Dermis microvascular lymphatic vessel endothelial cell (primary cell): Measurements from ENCODE around the gene TNFRSF6B. TPM values are rescaled to one million over a fixed set of nuclear protein-coding genes. Genes with fewer than 3 reads are reported as not detected.
A peak's percentile ranks its signal among the peaks of the same experiment; 100 is the strongest.
"Not testable (repeated sequence)": the region's sequence is repeated elsewhere in the genome, so short reads cannot be mapped to it uniquely, and the experiment has no call there.

Experiments used
- DNase-seq, 2 donors: peaks; one replicate each; pipeline versions ENCODE4 v3.0.0 to v3.0.0-alpha.2; 2010; ENCODE audit warnings: low read depth in 2 of 2
- total RNA-seq: library from RNA; depleted of rRNA; stranded (reverse); fragments of >200 nt; gene quantifications from 2 replicates; pipeline ENCODE4 v1.2.1, GENCODE V29; 2014

Gene TNFRSF6B
- 3.9 and 15.4 TPM in 2 replicates for total RNA-seq

DNA sequence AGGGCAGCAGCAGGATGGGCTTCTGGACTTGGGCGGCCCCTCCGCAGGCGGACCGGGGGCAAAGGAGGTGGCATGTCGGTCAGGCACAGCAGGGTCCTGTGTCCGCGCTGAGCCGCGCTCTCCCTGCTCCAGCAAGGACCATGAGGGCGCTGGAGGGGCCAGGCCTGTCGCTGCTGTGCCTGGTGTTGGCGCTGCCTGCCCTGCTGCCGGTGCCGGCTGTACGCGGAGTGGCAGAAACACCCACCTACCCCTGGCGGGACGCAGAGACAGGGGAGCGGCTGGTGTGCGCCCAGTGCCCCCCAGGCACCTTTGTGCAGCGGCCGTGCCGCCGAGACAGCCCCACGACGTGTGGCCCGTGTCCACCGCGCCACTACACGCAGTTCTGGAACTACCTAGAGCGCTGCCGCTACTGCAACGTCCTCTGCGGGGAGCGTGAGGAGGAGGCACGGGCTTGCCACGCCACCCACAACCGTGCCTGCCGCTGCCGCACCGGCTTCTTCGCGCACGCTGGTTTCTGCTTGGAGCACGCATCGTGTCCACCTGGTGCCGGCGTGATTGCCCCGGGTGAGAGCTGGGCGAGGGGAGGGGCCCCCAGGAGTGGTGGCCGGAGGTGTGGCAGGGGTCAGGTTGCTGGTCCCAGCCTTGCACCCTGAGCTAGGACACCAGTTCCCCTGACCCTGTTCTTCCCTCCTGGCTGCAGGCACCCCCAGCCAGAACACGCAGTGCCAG lies at the start of gene TNFRSF6B:
Gene TNFRSF6B (plus strand): TSS at position 25 of the 729 bp plus-strand sequence. CDS start 116 bp downstream, at position 141.
- DNase-seq = no peak

DNA sequence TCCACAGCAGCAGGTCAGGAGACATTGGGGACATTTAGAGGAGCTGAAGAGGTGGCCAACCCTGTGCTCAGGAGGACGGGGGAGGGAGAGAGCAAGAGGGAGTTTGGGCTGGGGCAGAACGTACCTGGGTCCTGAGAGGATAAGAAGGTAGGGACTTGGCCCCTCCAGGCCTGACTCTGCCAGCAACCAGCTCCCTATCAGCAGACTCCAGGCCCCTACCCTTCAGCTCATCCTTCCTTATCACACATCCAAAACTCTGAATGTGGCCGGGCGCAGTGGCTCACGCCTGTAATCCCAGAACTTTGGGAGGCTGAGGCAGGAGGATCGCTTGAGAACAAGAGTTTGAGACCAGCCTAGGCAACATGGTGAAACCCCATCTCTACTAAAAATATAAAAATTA lies 48.3 kb upstream of the TNFRSF6B start:
- DNase-seq = no peak

DNA sequence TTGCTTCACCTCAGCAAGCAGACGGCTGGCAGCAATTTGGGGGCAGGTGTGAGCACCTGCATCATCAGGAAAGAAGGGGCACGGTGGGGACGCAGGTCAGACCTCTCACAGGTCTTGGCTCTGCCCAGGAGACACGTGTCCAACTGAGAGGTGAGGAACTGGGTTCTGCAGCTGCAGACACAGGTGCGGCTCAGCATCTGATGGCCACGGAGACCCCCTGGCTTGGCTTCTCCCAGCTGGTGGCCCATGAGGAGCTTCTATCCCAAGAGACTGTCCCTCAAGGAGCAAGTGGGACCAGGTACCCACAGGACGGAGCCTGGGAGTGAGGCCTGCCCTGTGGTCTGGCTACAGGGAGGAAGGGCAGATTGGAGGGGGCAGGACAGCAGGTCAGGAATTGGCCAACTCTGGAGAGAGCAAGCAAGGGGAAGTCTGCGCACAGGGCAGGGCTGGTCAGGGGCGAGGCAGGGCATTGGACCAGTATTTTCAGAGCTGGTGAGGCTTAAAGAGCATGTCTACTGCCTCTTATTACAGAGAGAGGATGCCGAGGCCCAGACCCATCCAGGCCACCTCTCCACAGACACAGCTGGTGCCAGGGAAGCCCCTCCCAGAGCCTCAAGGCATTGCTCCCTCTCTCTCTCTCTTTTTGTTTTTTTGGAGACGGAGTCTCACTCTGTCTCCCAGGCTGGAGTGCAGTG lies 47.4 kb upstream of the TNFRSF6B start:
- no peak for DNase-seq

DNA sequence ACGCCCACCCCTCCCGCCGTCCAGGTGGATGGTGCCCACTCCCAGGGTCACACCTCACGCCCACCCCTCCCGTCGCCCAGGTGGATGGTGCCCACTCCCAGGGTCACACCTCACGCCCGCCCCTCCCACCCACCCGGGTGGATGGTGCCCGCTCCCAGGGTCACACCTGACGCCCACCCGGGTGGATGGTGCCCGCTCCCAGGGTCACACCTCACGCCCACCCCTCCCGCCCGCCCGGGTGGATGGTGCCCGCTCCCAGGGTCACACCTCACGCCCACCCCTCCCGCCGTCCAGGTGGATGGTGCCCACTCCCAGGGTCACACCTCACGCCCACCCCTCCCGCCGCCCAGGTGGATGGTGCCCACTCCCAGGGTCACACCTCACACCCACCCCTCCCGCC lies 46.0 kb upstream of the TNFRSF6B start:
- not testable (repeated sequence) for DNase-seq

DNA sequence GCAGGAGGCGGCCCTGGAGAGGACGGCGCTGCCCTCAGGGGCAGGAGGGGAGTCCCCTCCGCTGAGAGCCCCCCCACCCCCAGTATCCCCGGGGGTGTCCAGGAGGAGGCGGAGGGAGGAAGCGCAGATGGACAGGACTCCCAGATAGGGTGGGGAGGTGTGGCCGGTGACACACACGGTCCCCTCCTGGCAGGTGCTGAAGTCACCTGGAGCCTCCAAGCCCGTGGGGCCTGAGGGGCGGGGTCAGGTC lies 44.6 kb upstream of the TNFRSF6B start:
- no peak for DNase-seq

GRCh38 chr20:63652192-63652980 lies 44.1 kb upstream of the TNFRSF6B start:
- no peak for DNase-seq

DNA sequence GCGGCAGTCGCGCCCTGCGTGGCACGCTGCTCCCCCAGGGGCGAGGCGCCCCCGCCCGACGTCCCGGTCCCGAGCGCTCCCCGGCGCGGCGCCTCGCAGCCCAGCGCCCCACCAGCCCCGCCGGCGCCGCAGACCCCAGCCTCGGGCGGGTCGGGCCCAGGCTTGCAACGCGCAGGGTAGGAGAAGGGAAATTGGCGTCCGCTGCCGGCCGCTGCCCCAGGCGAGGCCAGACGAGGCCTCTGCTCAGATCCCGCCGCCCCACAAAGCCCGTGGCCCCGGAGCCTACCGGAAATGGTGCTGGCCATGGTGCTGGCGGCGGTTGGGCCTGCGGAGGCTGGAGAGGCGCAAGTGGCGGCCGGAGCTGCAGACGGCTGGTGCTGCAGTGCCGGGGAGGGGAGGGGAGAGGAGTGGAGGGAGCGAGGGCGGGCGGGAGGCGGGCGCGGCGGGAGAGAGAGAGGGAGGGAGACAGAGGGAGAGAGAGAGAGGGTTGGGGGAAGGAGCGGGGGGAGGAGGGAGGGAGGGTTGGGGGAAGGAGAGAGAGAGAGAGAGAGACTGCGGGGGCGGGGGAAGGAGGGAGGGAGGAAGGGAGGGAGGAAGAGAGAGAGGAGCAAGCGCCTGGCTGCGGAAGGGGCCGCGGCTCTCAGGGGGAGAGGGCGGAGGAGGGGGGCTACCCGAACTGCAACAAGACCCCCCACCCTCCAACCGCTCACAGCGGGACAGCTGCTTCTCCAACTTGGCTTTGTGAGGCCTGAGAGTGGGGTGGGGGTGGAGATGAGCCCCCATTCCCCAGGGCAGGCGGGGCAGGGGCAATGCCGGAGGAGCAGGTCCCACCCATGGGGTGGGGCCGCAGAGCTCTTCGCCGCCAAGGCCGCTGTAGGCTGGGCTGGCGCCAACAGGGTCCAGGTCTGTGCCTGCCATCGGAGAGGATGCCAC lies 43.1 kb upstream of the TNFRSF6B start, which contains the start of gene STMN3:
Gene STMN3 (minus strand): TSS at position 384 of the 933 bp plus-strand sequence. CDS start 79 bp downstream, at position 305.
- peak; percentile 37 to 80 for DNase-seq

DNA sequence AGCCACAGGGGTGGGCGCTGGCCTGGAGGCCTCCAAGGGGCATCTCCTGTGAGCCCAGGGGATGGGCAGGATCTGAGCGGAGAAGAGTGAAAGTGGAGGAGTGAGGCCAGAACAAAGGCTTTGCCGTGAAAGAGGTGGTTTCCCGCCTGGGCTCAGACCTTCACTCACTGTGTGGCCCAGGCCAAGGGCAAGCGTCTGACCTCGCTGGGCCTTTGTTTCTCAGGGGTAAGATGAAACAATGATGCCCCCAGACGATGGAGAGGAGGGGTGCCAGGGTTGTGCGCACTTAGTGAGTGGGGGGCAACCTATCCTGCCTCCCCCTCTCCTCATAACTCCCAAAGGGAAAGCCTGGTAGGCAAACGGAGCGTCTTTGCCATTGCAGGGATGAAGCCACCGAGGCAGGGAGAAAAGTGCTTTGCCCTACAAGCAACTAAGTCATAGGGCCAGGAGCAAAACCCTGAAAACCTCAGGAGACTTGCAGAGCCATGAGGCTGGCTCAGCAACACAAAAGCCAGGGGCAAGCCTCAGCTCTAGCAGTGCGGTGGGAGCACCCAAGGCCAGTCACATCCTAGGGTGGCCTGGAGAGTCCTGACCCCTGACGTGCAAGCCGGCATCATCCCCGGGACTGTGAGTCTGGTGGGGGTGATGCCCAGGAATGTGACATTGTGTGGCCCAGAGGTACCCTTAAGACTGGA lies 42.3 kb upstream of the TNFRSF6B start:
- DNase-seq = no peak

DNA sequence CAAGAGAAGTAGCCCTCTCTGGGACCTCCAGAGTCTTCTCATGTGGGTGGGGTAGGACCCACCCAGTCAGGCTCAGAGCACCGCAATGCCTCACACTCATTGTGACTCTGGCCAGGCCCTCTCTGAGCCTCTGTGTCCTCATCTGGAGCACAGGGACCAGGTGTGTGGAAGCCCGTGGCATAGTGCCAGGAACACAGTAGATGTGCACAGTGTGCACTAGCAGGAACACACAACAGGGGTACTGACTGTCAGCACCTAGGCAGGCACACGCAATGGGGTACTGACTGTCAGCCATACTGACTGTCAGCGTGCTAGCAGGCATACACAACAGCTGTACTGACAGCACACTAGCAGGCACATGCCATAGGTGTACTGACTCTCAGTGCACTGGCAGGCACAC lies 41.2 kb upstream of the TNFRSF6B start:
- DNase-seq = no peak

DNA sequence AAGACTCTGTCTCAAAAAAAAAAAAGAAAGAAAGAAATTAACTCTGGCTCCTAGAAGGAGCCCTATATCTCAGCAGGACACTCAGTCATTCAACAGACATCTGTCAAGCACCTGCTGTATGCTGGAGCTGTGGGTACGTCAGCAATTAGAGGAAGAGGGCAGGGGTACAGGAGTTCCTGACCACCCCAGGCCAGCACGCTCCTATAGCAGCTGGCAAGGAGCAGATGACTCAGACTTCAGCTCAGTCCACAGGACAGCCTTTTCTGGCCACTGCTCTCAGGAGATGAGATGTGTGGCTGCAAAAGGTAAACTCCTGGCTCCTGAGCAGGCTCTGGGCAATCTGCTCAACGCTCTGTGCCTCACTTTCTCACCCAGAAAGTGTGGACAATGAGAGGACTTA lies 40.0 kb upstream of the TNFRSF6B start:
- no peak for DNase-seq

GRCh38 chr20:63657260-63657936 lies 39.1 kb upstream of the TNFRSF6B start:
- no peak for DNase-seq

DNA sequence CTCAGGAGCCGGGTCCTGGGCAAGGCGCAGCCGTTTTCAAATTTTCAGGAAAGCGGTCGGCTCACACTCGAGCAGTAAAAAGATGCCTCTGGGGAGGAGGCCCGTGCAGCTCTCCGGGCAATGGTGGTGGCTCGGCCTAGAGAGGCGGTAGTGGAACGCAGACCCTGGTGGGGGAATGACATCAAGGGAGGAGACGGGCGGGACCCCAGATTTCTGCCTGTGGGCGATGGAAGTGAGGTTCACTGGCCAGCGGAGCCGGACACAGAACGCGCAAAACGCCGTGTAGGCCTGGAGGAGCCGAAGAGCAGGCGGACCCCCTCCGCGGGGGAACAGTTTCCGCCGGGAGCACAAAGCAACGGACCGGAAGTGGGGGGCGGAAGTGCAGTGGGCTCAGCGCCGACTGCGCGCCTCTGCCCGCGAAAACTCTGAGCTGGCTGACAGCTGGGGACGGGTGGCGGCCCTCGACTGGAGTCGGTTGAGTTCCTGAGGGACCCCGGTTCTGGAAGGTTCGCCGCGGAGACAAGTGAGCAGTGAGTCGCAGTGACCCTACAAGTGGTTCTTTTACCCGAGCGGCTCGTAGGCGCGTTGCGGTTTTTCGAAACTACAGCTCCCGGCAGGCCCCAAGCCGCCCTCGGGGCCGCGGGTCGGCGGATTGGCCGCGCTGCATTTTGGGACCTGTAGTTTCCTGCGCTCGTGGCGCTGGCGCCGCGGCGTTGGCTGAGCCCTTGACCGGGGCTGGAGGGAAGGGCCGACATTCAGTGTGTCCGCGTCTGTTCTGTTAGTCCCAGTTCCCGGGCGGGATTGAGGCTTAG lies 38.3 kb upstream of the TNFRSF6B start, which contains the start of gene RTEL1:
Gene RTEL1 (plus strand): TSS at position 376 of the 812 bp plus-strand sequence. CDS start 1,091 bp downstream, outside the sequence.
- peak; percentile 80 to 97 for DNase-seq

GRCh38 chr20:63658749-63659187 lies 37.7 kb upstream of the TNFRSF6B start:
- no peak for DNase-seq

GRCh38 chr20:63659370-63659769 lies 37.1 kb upstream of the TNFRSF6B start:
- no peak for DNase-seq

DNA sequence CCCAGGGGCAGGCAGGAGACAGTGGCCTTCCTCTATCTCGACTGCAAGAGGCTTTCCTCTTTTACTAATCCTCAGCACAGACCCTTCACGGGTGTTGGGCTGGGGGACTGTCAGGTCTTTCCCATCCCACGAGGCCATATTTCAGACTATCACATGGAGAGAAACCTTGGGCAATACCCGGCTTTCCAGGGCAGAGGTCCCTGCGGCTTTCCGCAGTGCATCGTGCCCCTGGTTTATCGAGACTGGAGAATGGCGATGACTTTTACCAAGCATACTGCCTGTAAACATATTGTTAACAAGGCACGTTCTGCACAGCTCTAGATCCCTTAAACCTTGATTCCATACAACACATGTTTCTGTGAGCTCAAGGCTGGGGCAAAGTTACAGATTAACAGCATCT lies 36.3 kb upstream of the TNFRSF6B start:
- DNase-seq = not testable (repeated sequence)

DNA sequence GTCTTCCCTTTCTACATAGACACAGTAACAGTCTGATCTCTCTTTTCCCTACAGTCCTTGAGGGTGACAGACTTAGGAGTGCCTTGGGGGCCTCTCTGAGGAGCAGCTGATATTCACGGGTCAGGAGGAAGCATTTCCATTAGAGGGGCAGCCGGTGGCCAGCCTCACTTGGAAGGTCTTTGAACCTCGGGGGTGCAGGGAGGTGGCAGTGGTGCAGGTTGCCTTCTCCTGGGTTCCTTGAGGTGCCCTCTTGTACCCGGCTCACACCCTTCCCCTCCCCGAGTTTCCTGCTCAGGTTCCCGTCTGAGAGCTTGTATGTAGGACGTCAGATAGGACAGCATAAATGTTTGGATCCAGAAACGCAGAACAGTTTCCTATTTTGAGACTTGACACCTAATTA lies 35.8 kb upstream of the TNFRSF6B start:
- no peak for DNase-seq

DNA sequence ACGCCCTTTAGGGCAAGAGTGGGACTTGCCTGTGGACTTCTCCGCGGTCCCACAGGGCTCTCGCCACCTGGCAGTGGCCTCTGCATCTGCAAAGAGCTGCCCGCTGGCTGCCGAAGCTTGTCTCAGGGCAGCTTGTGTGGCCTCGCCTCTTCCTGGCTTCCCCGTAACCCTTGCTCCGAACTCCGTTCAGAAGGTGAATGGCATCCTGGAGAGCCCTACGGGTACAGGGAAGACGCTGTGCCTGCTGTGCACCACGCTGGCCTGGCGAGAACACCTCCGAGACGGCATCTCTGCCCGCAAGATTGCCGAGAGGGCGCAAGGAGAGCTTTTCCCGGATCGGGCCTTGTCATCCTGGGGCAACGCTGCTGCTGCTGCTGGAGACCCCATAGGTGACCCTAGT lies 35.3 kb upstream of the TNFRSF6B start:
- no peak for DNase-seq

DNA sequence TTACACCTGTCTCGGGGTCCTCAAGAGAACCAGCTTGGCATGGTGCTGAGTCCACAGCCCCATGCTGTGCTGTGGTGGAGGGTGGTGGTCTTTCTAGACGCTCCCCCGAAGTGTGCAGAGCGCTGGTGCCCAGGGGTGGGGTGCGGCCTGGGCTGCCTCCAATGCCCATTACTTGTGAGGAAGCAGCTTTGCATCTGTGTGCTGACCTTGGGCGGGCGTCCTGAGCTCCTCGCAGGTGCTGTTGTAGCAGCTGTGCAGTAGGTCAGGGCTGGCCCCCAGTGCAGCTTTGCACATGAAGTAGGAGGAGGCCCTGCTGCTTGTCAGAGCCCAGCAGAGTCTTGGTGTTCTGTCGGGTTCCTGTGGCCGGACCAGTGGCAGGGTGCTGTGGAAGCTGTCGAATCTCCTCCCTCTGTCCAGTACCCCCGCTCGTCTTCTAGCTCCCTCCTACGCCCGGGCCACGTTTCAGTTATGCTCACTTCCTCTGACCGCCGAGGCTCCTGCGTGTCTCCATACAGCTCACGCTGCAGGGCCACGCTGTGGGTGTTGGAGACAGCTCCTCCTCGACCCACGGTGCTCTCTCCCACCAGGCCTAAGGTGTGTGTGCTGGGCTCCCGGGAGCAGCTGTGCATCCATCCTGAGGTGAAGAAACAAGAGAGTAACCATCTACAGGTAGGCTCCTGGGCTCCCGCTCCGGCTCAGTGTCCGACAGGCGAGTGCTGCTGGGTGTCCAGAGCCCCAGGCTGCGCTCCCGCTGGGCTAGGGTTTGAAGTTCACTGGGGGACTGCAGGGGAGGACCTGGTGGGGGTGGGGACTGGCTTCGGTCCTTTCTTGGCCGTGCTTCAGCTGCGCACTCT lies 34.3 kb upstream of the TNFRSF6B start:
- DNase-seq = no peak
